Hair follicular keratinocyte (primary cell): ENCODE results near the gene SLX4. TPM values are rescaled to one million over a fixed set of nuclear protein-coding genes. Genes with fewer than 3 reads are reported as not detected.

ENCODE experiments used
- total RNA-seq: library from RNA; depleted of rRNA; stranded (reverse); fragments of >200 nt; gene quantifications from 2 replicates; pipeline ENCODE4 v1.2.3, GENCODE V29; 2015

Gene SLX4, protein sequence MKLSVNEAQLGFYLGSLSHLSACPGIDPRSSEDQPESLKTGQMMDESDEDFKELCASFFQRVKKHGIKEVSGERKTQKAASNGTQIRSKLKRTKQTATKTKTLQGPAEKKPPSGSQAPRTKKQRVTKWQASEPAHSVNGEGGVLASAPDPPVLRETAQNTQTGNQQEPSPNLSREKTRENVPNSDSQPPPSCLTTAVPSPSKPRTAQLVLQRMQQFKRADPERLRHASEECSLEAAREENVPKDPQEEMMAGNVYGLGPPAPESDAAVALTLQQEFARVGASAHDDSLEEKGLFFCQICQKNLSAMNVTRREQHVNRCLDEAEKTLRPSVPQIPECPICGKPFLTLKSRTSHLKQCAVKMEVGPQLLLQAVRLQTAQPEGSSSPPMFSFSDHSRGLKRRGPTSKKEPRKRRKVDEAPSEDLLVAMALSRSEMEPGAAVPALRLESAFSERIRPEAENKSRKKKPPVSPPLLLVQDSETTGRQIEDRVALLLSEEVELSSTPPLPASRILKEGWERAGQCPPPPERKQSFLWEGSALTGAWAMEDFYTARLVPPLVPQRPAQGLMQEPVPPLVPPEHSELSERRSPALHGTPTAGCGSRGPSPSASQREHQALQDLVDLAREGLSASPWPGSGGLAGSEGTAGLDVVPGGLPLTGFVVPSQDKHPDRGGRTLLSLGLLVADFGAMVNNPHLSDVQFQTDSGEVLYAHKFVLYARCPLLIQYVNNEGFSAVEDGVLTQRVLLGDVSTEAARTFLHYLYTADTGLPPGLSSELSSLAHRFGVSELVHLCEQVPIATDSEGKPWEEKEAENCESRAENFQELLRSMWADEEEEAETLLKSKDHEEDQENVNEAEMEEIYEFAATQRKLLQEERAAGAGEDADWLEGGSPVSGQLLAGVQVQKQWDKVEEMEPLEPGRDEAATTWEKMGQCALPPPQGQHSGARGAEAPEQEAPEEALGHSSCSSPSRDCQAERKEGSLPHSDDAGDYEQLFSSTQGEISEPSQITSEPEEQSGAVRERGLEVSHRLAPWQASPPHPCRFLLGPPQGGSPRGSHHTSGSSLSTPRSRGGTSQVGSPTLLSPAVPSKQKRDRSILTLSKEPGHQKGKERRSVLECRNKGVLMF (N-terminal part only)
- total RNA-seq: 6.0 and 7.4 TPM in 2 replicates

DNA sequence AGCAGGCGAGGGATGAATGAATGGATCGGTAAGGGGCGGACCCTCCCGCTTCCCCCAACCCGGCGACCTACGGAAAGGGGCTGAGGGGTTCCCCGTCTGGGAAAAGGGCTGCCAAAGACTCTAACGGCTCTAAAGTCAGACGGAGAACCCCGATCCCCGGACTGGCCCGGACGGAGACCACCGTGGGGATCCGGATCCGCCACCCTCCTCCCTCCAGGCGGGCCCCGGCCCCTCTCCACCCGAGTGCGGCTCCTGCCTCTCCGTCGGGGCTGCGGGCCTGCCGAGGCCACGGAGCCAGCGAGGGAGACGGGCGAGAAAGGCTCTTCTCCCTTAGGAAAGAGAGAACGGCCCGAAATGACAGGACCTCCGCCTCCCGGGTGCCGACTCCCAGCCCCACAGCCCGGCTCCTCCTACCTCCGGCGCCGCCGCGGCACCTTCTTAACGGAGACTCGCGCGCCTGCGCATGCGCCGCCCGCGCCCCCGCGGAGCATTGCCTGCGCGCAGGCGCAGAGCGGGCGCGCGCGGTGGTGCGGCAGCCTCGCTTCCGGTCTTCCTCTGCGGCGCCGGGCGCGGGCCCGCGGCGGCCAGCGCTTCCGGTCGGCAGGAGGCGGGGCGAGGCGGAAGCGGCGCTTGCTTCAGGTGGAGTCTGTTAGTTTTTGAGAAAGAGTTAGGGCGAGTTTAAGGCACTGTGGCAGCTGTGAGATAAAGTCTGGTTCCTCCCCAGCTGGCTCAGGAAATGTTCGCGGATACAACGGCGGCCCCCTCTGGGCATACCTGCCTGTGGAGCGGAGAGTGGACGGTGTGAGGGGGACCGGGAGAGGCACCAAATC is at the start of gene SLX4:
Gene SLX4 (minus strand): TSS at position 461 of the 830 bp plus-strand sequence. CDS start 2,642 bp downstream, outside the sequence.

DNA sequence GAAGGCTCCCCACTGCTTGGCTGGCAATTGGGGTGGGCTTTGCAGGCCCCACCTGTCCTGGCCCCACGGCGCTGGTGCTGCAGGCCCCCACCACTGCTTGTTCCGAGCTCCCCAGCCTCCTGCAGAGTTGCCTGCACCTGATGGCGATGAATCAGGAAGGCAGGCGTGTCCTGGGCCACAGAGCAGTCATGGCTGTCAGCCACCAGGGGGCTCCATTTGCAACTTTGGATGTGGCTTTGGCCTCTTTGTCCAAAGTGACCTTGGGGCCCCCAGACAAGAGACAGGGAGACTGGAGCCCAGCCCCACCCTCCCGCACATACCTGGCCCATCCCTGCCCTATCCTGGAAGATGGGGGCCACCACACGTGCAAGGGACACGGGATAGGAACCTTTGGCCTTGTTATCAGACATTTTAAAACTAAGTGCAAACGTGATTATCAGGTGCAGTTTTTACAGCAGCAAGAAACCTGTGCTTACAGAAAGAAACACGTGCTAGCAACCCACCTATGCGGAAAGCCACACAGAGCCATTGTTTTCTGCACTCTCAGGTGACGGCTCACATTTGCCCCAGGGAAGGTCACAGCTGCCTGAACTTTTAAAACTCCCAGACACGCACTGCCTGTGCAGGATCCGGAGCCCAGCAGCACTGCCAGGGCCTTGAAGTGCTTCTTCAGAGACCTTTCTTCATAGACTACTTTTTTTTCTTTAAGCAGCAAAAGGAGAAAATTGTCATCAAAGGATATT is 43.0 kb upstream of the SLX4 start, which contains the start of gene DNASE1:
Gene DNASE1 (plus strand): TSS at position 443 of the 743 bp plus-strand sequence. CDS start 683 bp downstream, outside the sequence.

DNA sequence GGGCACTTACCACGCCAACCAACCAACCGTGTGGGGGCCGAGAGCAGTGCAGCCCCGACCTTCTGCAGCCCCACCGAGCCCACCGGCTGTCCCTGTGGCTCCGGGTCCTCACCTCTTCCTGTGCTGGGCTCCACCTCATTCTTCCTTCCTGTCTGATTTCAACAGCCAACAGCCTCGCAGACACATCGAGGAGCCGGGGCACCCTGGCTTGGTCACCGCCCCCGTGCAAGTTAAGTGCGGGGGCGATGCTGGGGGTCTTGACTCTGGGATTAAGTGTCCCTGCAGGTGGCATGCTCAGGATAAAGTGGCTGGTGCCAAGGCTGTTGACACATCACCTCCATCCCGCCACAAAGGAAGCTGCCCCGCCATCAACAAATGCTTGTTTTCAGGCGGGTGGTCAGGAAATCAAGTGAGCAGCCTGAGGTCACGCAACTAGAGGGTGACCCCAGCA is 34.1 kb downstream of the SLX4 start, which contains the start of gene NLRC3:
Gene NLRC3 (minus strand): TSS at position 102 of the 451 bp plus-strand sequence. CDS start 12,367 bp downstream, outside the sequence.

Other genes starting within 250 kb of the SLX4 start
- gene ZSCAN32, start 210.6 kb downstream of the SLX4 start, total RNA-seq: 8.3 and 14.7 TPM in 2 replicates
- 4.9 and 5.6 TPM in 2 replicates for gene ZNF174, start 210.4 kb downstream of the SLX4 start, total RNA-seq
- gene ZNF597, start 168.1 kb downstream of the SLX4 start, total RNA-seq: 1.3 and 1.9 TPM in 2 replicates
- 14.4 and 18.9 TPM in 2 replicates for gene NAA60, start 167.9 kb downstream of the SLX4 start, total RNA-seq
- gene C16orf90, start 116.1 kb downstream of the SLX4 start, total RNA-seq: not detected in 2 replicates
- 6.5 and 12.2 TPM in 2 replicates for gene CLUAP1, start 110.6 kb downstream of the SLX4 start, total RNA-seq
- not detected in 2 replicates for gene NLRC3, start 34.2 kb downstream of the SLX4 start, total RNA-seq
- 2.5 and 7.2 TPM in 2 replicates for gene DNASE1, start 43.1 kb upstream of the SLX4 start, total RNA-seq
- gene TRAP1, start 105.9 kb upstream of the SLX4 start, total RNA-seq: 87.7 and 170 TPM in 2 replicates